ENCODE data around the gene CRYBA2.
A peak's percentile ranks its signal among the peaks of the same experiment; 100 is the strongest.

Gene CRYBA2

GRCh38 chr2:219022616-219023015, 29.4 kb upstream of the CRYBA2 start:
- DNase-seq = no peak

DNA sequence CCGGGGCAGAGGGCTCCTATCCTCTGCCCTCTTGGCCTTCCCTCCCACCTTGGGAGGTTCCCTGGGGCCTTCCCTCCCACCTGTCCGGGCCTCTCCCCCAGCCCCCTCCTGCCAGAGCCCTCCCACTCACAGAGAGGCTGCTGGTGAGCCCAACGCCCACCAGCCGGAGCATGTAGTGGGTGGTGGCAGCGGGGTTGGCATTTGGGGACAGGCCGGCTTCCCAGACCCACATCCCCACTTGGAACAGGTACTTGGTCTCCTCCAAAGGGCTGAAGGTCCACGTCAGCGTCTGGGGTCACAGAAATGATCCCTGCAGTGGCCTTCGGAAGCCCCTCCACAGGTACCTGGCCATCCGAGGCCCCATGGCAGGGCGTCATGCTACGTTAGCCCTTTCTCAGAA, 28.8 kb upstream of the CRYBA2 start:
- no peak for DNase-seq

- no peak for DNase-seq
These were observed 28.4 kb upstream of the CRYBA2 start for GRCh38 chr2:219021591-219021990.

DNA sequence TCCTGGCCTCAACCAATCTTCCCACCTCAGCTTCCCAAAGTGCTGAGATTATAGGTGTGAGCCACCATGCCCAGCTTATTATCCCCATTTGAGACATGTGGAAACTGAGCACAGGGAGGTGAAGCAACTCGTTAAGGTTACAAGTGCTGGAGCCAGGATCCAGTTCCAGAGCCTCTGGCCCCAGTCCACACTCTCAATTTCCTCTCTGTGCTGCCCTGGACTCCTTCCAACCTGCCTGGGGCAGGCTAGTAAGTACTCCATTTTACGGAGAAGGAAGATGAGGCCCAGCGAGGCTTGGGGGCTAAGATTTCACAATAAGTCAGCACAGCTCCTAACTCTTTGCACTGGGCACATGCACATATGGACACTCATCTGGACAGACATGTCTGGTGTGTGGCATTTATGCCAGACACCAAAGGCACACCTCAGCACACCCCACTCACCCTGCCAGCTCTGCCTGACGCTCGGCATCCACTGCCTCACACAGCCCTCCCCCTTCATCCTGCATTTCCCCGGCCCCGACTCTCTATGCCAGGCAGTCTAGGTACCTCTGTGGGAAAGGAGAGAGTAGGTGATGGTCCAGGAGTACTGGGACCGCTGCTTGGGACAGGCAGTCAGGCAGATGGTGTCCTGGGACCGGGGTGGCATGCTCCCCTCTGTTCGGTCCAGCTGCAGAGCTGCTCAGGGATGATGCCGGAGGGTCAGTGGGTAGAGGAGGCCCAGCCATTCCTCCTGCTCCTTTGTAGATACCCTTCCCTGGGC, 27.6 kb upstream of the CRYBA2 start:
- no peak for DNase-seq

GRCh38 chr2:219019436-219019835, 26.2 kb upstream of the CRYBA2 start:
- DNase-seq = no peak

DNA sequence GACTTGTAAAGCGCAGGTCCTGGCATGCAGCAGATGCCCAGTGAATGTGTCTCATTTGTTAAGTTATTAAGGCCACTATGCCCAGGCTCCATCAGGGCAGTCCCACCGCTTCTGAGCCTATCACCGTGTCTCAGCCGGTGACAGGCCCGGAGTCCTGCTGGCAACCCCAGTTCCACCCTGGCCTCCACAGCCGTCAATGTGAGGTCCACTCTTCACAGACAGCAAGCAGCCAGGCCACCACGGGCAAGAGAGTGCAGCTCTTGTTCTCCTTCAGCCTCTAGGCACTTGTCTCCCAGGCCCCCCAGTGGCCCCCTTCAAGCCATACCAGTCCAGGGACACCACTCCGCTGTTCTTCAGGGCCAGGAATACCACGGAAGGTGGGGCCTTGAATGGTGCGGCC, 25.5 kb upstream of the CRYBA2 start:
- no peak for DNase-seq

GRCh38 chr2:219018286-219018685, 25.1 kb upstream of the CRYBA2 start:
- no peak for DNase-seq

GRCh38 chr2:219017201-219017931, 24.1 kb upstream of the CRYBA2 start:
- no peak for DNase-seq

DNA sequence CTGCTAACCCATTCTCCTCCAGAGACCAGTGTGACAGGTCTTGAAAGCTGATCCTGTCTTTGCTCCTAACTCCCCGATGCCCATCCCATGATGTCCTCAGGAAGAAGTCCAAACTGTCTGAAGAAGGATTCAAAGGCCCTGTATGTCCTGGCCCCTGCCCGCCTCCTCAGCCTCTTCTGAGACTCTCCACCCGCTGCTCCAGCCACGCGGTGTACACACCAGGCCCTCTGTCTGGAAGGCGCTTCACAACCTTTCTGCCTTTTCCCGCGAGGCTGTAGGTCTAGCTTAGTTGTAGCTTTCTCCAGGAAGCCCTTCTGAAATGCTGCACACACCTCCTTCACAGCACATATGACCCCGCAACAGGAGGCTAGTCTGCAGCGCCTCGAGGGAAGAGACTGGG, 23.5 kb upstream of the CRYBA2 start:
- DNase-seq = no peak

- no peak for DNase-seq
These were observed 17.7 kb upstream of the CRYBA2 start for GRCh38 chr2:219010873-219011272.

DNA sequence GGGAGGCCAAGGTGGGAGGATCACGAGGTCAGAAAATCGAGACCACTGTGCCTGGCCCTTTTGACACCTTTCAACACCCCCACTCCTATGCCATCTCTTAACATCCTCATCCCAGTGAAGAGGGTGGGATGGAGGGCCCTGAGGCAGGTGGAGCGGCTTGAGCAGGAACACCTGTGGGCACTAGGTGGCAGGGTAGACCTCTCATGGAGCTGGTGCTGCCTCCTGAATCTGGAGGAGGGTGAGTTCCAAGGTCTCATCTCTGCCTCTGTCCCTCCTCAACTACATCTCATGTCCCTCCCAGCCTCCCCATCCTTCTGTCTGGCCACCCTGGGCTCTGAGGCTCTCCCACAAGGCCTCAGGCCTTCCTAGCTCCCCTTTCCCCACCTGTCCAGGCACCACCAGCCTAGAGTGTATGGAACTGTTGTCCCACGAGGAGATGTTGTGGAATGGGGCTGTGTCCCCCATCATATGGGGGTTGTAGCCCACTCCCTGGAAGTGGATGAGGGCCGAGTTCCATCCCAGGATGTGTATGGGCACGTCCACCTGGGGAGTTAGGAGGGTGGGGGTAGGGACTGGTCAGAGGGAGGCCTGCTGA, 17.0 kb upstream of the CRYBA2 start:
- no peak for DNase-seq

GRCh38 chr2:219009294-219009693, 16.1 kb upstream of the CRYBA2 start:
- no peak for DNase-seq

- DNase-seq = no peak
These were observed 10.8 kb upstream of the CRYBA2 start for GRCh38 chr2:219003979-219004378.

DNA sequence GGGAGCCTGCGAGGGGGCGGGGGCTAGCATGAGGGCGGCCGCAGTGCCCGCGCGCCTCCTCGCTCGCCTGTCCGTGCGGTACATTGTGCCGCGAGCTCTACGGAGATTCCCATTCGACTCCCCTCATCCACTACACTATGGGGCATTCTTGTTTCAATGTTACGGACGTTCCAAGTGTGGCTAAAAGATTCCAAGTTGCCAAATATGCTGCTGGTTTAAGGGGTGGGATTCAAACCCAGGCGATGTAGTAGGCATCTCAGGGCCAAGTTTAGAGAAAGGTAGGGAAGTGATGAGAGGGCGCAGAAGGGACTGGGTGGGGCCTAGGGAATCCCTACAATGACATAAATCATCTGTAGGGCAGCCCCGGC, 10.0 kb upstream of the CRYBA2 start:
- DNase-seq = no peak

- DNase-seq = peak in 1 of 4 experiments; percentile 26
These were observed 9.4 kb upstream of the CRYBA2 start for GRCh38 chr2:219002395-219003266.

DNA sequence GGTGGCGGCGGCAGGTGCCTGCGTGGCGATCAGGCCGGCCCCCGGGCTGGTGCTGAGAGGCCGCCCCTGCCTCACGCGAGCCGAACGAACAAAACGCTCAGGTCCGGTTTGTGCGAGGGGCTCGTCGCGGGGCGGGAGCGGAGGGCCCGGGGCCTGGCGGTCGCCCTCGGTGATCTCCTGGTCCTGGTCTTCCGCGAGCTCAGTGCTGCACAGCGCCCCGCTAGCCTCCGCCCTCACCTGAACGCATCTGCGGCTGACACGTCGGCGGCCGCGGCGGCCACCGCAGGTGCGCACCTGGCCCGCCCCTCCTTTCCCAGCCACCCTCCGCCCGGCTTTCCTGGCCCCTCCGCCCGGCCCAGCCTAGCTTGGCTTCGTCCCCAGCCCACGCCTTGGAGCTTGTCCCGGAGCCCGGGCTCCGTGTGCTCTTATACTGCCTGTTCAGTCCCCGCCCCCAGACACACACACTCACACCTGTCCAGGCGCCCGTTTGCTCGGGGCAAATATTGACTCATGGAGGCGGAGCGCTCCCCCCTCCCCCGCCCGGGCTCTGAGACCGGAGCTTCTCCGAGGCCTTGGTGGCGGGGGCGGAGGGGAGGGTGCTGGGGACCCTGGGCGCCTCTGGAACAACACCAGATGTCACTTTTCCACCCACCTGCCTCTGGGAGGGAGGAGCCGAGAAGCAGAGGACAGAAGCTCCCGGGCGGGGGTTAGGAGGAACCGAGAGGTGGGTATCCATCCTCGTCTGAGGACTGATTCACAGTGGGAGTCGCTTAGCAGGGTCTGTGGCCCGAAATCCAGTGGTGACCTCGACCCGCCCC, 8.6 kb upstream of the CRYBA2 start:
- DNase-seq = no peak

DNA sequence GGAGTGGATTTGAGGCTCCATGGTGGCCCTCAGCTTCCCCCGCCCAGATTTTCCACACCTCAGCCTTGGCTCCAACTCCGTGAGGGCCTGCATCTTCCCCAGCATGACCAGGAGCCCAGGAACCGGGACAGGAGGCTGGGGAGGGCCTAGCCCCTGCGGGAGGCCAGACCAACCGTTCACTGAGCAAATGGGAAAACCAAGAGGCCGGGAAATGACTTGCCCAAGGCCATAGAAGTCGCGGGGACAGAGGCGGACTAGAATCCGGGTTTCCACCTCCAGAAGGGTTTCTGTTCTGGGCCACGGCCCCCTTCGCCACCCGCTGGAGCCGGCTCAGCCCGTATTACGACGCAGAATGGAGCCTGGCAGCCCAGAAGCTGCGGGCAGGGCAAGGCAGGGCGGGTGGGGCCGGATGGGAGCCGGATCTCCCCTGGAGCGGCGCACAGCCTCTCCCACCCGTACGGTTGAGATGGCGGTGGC, 7.9 kb upstream of the CRYBA2 start:
- no peak for DNase-seq

DNA sequence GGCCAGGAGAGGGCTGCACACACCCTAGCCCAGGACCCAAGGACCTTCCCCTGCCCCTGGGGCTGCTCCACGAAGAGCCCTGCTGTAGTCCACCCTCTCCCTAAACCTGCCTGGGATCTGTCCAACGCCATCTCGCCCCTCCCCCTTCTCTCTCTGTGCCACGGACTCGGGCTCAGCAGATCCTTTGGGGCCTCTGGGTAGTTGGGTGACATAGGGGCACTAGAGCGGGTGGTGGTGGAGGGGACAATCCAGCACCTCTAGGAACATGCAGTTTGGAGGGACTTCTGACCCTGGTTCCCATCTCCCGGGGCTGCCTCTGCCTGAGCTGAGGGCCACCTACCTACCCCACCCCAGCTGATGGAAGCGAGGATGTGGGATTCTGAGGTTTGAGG, 7.3 kb upstream of the CRYBA2 start:
- no peak for DNase-seq

DNA sequence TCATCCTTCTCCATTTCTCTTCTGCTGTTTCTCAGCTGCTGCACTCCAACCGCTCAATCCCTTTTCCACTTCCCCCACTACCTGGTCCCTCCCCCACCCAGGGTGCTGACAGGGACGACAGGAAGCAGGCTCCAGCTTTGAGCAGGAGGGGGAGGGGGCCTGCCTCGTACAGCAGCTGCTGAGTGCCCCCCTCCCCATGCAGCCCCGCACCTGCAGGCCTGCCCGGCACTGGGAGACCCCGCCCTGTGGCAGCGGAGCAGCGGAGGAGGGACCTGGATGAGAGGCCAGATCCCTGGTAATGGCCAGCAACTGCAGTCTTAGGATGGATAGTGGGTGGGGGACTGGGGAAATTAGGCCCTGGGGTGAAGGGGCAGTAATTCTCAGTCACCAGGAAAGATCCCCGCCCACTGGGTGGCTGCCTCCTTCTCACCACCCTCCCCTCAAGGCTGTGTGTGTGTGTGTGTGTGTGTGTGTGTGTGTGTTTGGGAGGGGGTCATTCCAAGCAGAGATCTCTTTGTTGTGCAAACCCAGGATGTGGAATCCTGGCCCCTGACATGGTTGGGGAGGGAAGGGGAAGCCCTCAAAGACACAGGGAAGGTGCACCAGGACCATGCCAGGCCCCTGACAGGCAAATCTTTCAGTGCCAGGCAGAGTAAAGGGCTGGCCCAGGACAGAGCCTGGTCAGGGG, 6.8 kb upstream of the CRYBA2 start:
- no peak for DNase-seq

DNA sequence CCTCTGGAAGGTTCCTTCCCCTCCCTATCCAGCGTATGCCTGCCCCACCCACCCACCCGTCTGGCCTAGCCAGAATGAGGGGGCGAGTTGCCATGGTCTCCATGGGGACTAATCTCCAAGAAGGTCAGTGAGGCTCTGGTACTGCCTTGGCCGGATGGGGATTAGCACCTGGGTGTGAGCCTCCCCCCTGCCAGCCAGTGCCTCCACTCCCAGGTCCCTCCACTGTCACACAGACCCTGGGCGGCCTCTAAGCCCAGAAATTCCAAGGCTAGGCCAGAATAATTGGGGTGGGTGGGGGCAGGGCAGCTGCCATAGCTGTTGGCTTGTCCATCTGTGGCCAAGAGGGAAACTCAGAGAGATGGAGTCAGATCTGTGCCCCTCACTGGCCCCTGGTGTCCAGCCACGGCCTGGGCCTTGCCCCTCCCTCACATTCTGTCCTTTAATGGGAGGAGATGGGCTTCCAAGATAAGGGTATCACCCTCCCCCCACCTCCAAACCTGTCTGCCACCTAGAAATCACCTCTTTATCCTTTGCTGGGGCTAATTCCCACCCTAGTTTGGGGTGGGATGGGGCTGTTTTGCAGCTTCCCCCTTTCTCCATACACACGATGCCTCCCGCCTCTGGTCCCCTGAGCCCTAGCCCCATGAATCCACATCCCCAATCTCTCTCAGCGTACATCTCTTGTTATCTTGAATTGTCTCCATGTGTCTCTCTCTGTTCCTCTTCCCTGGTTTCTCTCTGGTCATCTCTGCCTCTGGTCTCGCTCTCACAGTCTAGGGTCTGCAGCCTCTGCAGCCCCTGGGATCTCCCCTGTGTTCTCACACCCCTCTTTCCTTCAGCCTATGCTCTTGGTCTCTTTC, 6.0 kb upstream of the CRYBA2 start:
- no peak for DNase-seq
